HG02610 (cell line): ENCODE measurements around the gene RFTN1.
A peak's percentile ranks its signal among the peaks of the same experiment; 100 is the strongest.

ENCODE experiments used
- ATAC-seq: cut with Tn5 transposase; IDR thresholded peaks from one replicate; pipeline ENCODE4 v1.9.1; 2021; ENCODE audit warnings: mild to moderate bottlenecking, moderate library complexity; ENCODE audit not compliant: unreplicated experiment

Gene RFTN1

GRCh38 chr3:16508591-16508995 is 4.9 kb downstream of the RFTN1 start:
- no peak for ATAC-seq

GRCh38 chr3:16508243-16508578 is 5.3 kb downstream of the RFTN1 start:
- no peak for ATAC-seq

- no peak for ATAC-seq
Measured at GRCh38 chr3:16507578-16508242, 5.8 kb downstream of the RFTN1 start.

- no peak for ATAC-seq
Measured at GRCh38 chr3:16506884-16507577, 6.5 kb downstream of the RFTN1 start.

- no peak for ATAC-seq
Measured at GRCh38 chr3:16506451-16506850, 7.0 kb downstream of the RFTN1 start.

- ATAC-seq: no peak
Measured at GRCh38 chr3:16504692-16505091, 8.8 kb downstream of the RFTN1 start.

GRCh38 chr3:16504242-16504641 is 9.3 kb downstream of the RFTN1 start:
- peak; percentile 86 for ATAC-seq

- no peak for ATAC-seq
Measured at GRCh38 chr3:16503191-16503776, 10.2 kb downstream of the RFTN1 start.

- no peak for ATAC-seq
Measured at GRCh38 chr3:16502347-16502908, 11.1 kb downstream of the RFTN1 start.

GRCh38 chr3:16501376-16501775 is 12.1 kb downstream of the RFTN1 start:
- no peak for ATAC-seq

- no peak for ATAC-seq
Measured at GRCh38 chr3:16500911-16501310, 12.6 kb downstream of the RFTN1 start.

GRCh38 chr3:16500093-16500492 is 13.4 kb downstream of the RFTN1 start:
- ATAC-seq: no peak

- ATAC-seq: no peak
Measured at GRCh38 chr3:16499351-16499750, 14.1 kb downstream of the RFTN1 start.

- no peak for ATAC-seq
Measured at GRCh38 chr3:16498130-16498890, 15.2 kb downstream of the RFTN1 start.

GRCh38 chr3:16496408-16497222 is 16.9 kb downstream of the RFTN1 start:
- peak; percentile 92 for ATAC-seq

GRCh38 chr3:16496008-16496407 is 17.5 kb downstream of the RFTN1 start:
- ATAC-seq: peak; percentile 34

GRCh38 chr3:16494814-16495431 is 18.6 kb downstream of the RFTN1 start:
- ATAC-seq: no peak

GRCh38 chr3:16494094-16494493 is 19.4 kb downstream of the RFTN1 start:
- no peak for ATAC-seq

GRCh38 chr3:16490062-16490619 is 23.4 kb downstream of the RFTN1 start:
- ATAC-seq: no peak
